H9 (cell line): Measurements from ENCODE around the gene HCK. TPM values are rescaled to one million over a fixed set of nuclear protein-coding genes. Genes with fewer than 3 reads are reported as not detected.

Experiments
- DNase-seq: peaks from one replicate; pipeline ENCODE4 v3.0.0-alpha.2; 2017
- H2AFZ ChIP-seq: one replicate; pipeline ENCODE4 v1.6.1; 2013; ENCODE audit warnings: mild to moderate bottlenecking, low read length, control low read depth, moderate library complexity
- H2AK5ac ChIP-seq: 2 replicates; pipeline ENCODE4 v1.6.1; 2013; ENCODE audit warnings: low read length, control low read depth, mixed read lengths; ENCODE audit not compliant: insufficient read length
- H2BK120ac ChIP-seq: one replicate; pipeline ENCODE4 v1.6.1; 2013; ENCODE audit warnings: low read depth, mild to moderate bottlenecking, low read length, control low read depth, inconsistent platforms; ENCODE audit not compliant: poor library complexity, severe bottlenecking
- H2BK12ac ChIP-seq: 2 replicates; pipeline ENCODE4 v1.6.1; 2013; ENCODE audit warnings: low read length, control low read depth, mixed read lengths, low read depth; ENCODE audit not compliant: insufficient read length
- H2BK15ac ChIP-seq: 2 replicates; pipeline ENCODE4 v1.6.1; 2013; ENCODE audit warnings: low read depth, low read length, control low read depth
- H2BK20ac ChIP-seq: one replicate; pipeline ENCODE4 v1.6.1; 2013; ENCODE audit warnings: low read depth, mild to moderate bottlenecking, low read length, control low read depth, inconsistent platforms; ENCODE audit not compliant: poor library complexity, severe bottlenecking
- H2BK5ac ChIP-seq: 2 replicates; pipeline ENCODE4 v1.6.1; 2013; ENCODE audit warnings: low read length, control low read depth, mixed read lengths; ENCODE audit not compliant: insufficient read length
- H3K14ac ChIP-seq: 2 replicates; pipeline ENCODE4 v1.6.1; 2013; ENCODE audit warnings: low read length, control low read depth; ENCODE audit not compliant: insufficient read depth
- H3K18ac ChIP-seq: 2 replicates; pipeline ENCODE4 v1.6.1; 2013; ENCODE audit warnings: low read depth, mild to moderate bottlenecking, mixed read lengths, low read length, control low read depth; ENCODE audit not compliant: insufficient read length
- H3K23ac ChIP-seq: 2 replicates; pipeline ENCODE4 v1.6.1; 2013; ENCODE audit warnings: low read length, control low read depth, mixed read lengths, low read depth; ENCODE audit not compliant: insufficient read length
- H3K23me2 ChIP-seq: 2 replicates; pipeline ENCODE4 v1.6.1; 2013; ENCODE audit warnings: low read depth, mild to moderate bottlenecking, mixed read lengths, low read length, control low read depth; ENCODE audit not compliant: insufficient read length, poor library complexity, severe bottlenecking
- H3K27ac ChIP-seq: 2 replicates; pipeline ENCODE4 v1.5.1; 2013; ENCODE audit warnings: low read length, control low read depth, mixed read lengths, low read depth; ENCODE audit not compliant: insufficient read length
- H3K27me3 ChIP-seq: 2 replicates; pipeline ENCODE4 v1.6.1; 2013; ENCODE audit warnings: low read length, control low read depth, inconsistent platforms; ENCODE audit not compliant: insufficient read depth
- H3K4ac ChIP-seq: 2 replicates; pipeline ENCODE4 v1.6.1; 2013; ENCODE audit warnings: low read depth, mild to moderate bottlenecking, control low read depth, inconsistent platforms, low read length, moderate library complexity
- H3K4me1 ChIP-seq: 2 replicates; pipeline ENCODE4 v1.6.1; 2013; ENCODE audit warnings: low read length, control low read depth, inconsistent platforms; ENCODE audit not compliant: insufficient read depth
- H3K4me2 ChIP-seq: 2 replicates; pipeline ENCODE4 v1.6.1; 2013; ENCODE audit warnings: low read length, control low read depth, mixed read lengths; ENCODE audit not compliant: insufficient read length, insufficient read depth
- H3K56ac ChIP-seq: 2 replicates; pipeline ENCODE4 v1.6.1; 2013; ENCODE audit warnings: low read depth, mild to moderate bottlenecking, mixed read lengths, low read length, control low read depth; ENCODE audit not compliant: insufficient read length
- H3K79me1 ChIP-seq: 2 replicates; pipeline ENCODE4 v1.6.1; 2013; ENCODE audit warnings: low read depth, mild to moderate bottlenecking, moderate library complexity, low read length, control low read depth, inconsistent platforms; ENCODE audit not compliant: insufficient read depth, poor library complexity, severe bottlenecking
- H3K79me2 ChIP-seq: 2 replicates; pipeline ENCODE4 v1.6.1; 2013; ENCODE audit warnings: low read length, control low read depth, inconsistent platforms; ENCODE audit not compliant: insufficient read depth
- H3K9ac ChIP-seq: 2 replicates; pipeline ENCODE4 v1.6.1; 2013; ENCODE audit warnings: low read length, control low read depth, mixed read lengths; ENCODE audit not compliant: insufficient read length; ENCODE audit errors: extremely low read depth
- H3K9me3 ChIP-seq: one replicate; pipeline ENCODE4 v1.6.1; 2013; ENCODE audit warnings: low read depth, low read length, inconsistent platforms; ENCODE audit not compliant: control insufficient read depth
- H3T11ph ChIP-seq: one replicate; pipeline ENCODE4 v1.6.1; 2013; ENCODE audit warnings: mild to moderate bottlenecking, low read length, control low read depth, inconsistent platforms
- H4K20me1 ChIP-seq: one replicate; pipeline ENCODE4 v1.6.1; 2013; ENCODE audit not compliant: control insufficient read depth, insufficient read length, insufficient read depth
- H4K5ac ChIP-seq: 2 replicates; pipeline ENCODE4 v1.6.1; 2013; ENCODE audit warnings: low read depth, mild to moderate bottlenecking, mixed read lengths, low read length, control low read depth; ENCODE audit not compliant: insufficient read length
- H4K8ac ChIP-seq: replicated peaks from 2 replicates; pipeline ENCODE4 v1.6.1; 2013; ENCODE audit warnings: low read length, control low read depth, mixed read lengths, low read depth; ENCODE audit not compliant: insufficient read length
- H4K91ac ChIP-seq: 2 replicates; pipeline ENCODE4 v1.6.1; 2013; ENCODE audit warnings: low read depth, mild to moderate bottlenecking, moderate library complexity, mixed read lengths, low read length, control low read depth; ENCODE audit not compliant: insufficient read length
- H3K27ac Mint-ChIP-seq, 3 experiments: 2 replicates in 2 of 3; 3 replicates in 1 of 3; pipeline ENCODE4 v1.8.0; 2020 to 2021; ENCODE audit warnings: mixed read lengths in 3 of 3, mild to moderate bottlenecking in 1 of 3, moderate library complexity in 1 of 3
- H3K27me3 Mint-ChIP-seq: 2 replicates; pipeline ENCODE4 v1.8.0; 2021; ENCODE audit warnings: low read depth, mild to moderate bottlenecking, moderate library complexity, mixed read lengths
- H3K36me3 Mint-ChIP-seq, 3 experiments: 2 replicates in 2 of 3; 3 replicates in 1 of 3; pipeline ENCODE4 v1.8.0; 2020 to 2021; ENCODE audit warnings: low read depth in 3 of 3, mixed read lengths in 3 of 3; ENCODE audit not compliant: insufficient read depth in 1 of 3
- H3K4me1 Mint-ChIP-seq, 2 experiments: 2 replicates each; pipeline ENCODE4 v1.8.0; 2020; ENCODE audit warnings: mixed read lengths in 2 of 2
- H3K4me3 Mint-ChIP-seq, 2 experiments: 2 replicates in 1 of 2; 3 replicates in 1 of 2; pipeline ENCODE4 v1.8.0; 2020 to 2021; ENCODE audit warnings: mild to moderate bottlenecking in 2 of 2, mixed read lengths in 2 of 2, moderate library complexity in 1 of 2
- H3K9me3 Mint-ChIP-seq, 2 experiments: 2 replicates in 1 of 2; 3 replicates in 1 of 2; pipeline ENCODE4 v1.8.0; 2020; ENCODE audit warnings: mild to moderate bottlenecking in 2 of 2, mixed read lengths in 2 of 2, moderate library complexity in 1 of 2
- CTCF ChIP-seq: fragments of 200-600 bp; sonication (generic); conservative IDR thresholded peaks from 3 replicates; pipeline ENCODE4 v1.8.0; 2021; ENCODE audit warnings: antibody characterized with exemption, mild to moderate bottlenecking
- WGBS: extraction: QIAGEN DNeasy Blood & Tissue Kit; methylation state at CpG from one replicate; pipeline ENCODE4 v1.1.7; 2013; ENCODE audit warnings: missing lambda C conversion rate, low lambda C conversion rate, mixed read lengths; ENCODE audit not compliant: insufficient read length; ENCODE audit errors: extremely low coverage; 5-methylcytosine and 5-hydroxymethylcytosine counted together
- total RNA-seq: library from RNA; stranded (reverse); gene quantifications from 2 replicates; pipeline ENCODE4 v1.2.1, GENCODE V29; 2021

Gene HCK
- total RNA-seq, 1 experiment from 2014 or later, result 1.7 TPM

GRCh38 chr20:32089637-32090362 is 37.8 kb downstream of the HCK start:
- Histone ChIP-seq H3K27me3 (no peaks in the 10 kb centered on the region), H2BK15ac (no peak overlapping the region), H3K79me2 (no peaks in the 10 kb centered on the region), H2AK5ac (no peak overlapping the region), H3K27ac (peak overlapping the region; percentile 35), H4K91ac (no peak overlapping the region), H3K9me3 (no peaks in the 10 kb centered on the region), H3K9ac (no peak overlapping the region), H3K56ac (no peak overlapping the region), H3K4me2 (peak overlapping the region; percentile 5), H2BK5ac (no peak overlapping the region), H2BK12ac (no peak overlapping the region), H4K5ac (no peak overlapping the region), H3K23ac (no peak overlapping the region), H3K4ac (no peak overlapping the region), H3K14ac (peak overlapping the region; percentile 18; the same call in 1 of the 2 replicates), H3K23me2 (no peaks in the 10 kb centered on the region), H3K18ac (no peak overlapping the region), H4K8ac (no peak overlapping the region), H2AFZ (no peak overlapping the region), H3K4me1 (peaks cover 8% of the 10 kb centered on the region; the same call in 1 of the 2 replicates), H2BK120ac (peak overlapping the region; percentile 49), H3K79me1 (no peaks in the 10 kb centered on the region), H2BK20ac (no peak overlapping the region), H3T11ph (no peak overlapping the region), H4K20me1 (no peaks in the 10 kb centered on the region)
- Mint-ChIP-seq H3K9me3 (peaks cover 3% of the 10 kb centered on the region in 2 experiments; a peak in 3 of 5 replicates), H3K27ac (peak overlapping the region; percentile 90 to 97 (median 96)), H3K4me1 (peaks cover 38 to 40% of the 10 kb centered on the region in 2 experiments), H3K36me3 (peaks cover 3 to 11% (median 10%) of the 10 kb centered on the region in 3 experiments; a peak in 4 of 7 replicates), H3K27me3 (peaks cover 13% of the 10 kb centered on the region; the same call in 1 of the 2 replicates), H3K4me3 (peak overlapping the region; percentile 9 to 65)
- WGBS, result no CpG with 5 or more reads among the region's 5 CpGs
- peak; percentile 84 for DNase-seq
- no peak for TF ChIP-seq CTCF
